Skeletal muscle satellite cell (primary cell): Measurements from ENCODE around the gene MICAL1. TPM values are rescaled to one million over a fixed set of nuclear protein-coding genes. Genes with fewer than 3 reads are reported as not detected.

Experiments
- H3K27me3 ChIP-seq: 2 replicates; pipeline ENCODE4 v1.7.0; 2013; ENCODE audit warnings: low read length; ENCODE audit not compliant: control insufficient read depth, insufficient read depth
- H3K36me3 ChIP-seq: 2 replicates; pipeline ENCODE4 v1.7.0; 2013; ENCODE audit warnings: mild to moderate bottlenecking, control low read depth, low read length; ENCODE audit not compliant: insufficient read depth
- H3K4me1 ChIP-seq: 2 replicates; pipeline ENCODE4 v1.7.0; 2013; ENCODE audit warnings: low read length; ENCODE audit not compliant: control insufficient read depth, insufficient read depth
- H3K4me2 ChIP-seq: 2 replicates; pipeline ENCODE4 v1.7.0; 2013; ENCODE audit warnings: mild to moderate bottlenecking, low read length
- H3K4me3 ChIP-seq: 2 replicates; pipeline ENCODE4 v1.7.0; 2013; ENCODE audit warnings: low read length
- H3K9ac ChIP-seq: 2 replicates; pipeline ENCODE4 v1.7.0; 2013; ENCODE audit warnings: mild to moderate bottlenecking, low read depth, low read length, moderate library complexity
- H3K9me3 ChIP-seq: replicated peaks from 2 replicates; pipeline ENCODE4 v1.7.0; 2013; ENCODE audit warnings: mild to moderate bottlenecking, control low read depth, low read length
- total RNA-seq: library from RNA; depleted of rRNA; stranded (reverse); fragments of >200 nt; gene quantifications from 2 replicates; pipeline ENCODE4 v1.2.3, GENCODE V29; 2012; rRNA removed

The MICAL1 gene, protein sequence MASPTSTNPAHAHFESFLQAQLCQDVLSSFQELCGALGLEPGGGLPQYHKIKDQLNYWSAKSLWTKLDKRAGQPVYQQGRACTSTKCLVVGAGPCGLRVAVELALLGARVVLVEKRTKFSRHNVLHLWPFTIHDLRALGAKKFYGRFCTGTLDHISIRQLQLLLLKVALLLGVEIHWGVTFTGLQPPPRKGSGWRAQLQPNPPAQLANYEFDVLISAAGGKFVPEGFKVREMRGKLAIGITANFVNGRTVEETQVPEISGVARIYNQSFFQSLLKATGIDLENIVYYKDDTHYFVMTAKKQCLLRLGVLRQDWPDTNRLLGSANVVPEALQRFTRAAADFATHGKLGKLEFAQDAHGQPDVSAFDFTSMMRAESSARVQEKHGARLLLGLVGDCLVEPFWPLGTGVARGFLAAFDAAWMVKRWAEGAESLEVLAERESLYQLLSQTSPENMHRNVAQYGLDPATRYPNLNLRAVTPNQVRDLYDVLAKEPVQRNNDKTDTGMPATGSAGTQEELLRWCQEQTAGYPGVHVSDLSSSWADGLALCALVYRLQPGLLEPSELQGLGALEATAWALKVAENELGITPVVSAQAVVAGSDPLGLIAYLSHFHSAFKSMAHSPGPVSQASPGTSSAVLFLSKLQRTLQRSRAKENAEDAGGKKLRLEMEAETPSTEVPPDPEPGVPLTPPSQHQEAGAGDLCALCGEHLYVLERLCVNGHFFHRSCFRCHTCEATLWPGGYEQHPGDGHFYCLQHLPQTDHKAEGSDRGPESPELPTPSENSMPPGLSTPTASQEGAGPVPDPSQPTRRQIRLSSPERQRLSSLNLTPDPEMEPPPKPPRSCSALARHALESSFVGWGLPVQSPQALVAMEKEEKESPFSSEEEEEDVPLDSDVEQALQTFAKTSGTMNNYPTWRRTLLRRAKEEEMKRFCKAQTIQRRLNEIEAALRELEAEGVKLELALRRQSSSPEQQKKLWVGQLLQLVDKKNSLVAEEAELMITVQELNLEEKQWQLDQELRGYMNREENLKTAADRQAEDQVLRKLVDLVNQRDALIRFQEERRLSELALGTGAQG
- total RNA-seq = 64.2 and 69.5 TPM in 2 replicates

DNA sequence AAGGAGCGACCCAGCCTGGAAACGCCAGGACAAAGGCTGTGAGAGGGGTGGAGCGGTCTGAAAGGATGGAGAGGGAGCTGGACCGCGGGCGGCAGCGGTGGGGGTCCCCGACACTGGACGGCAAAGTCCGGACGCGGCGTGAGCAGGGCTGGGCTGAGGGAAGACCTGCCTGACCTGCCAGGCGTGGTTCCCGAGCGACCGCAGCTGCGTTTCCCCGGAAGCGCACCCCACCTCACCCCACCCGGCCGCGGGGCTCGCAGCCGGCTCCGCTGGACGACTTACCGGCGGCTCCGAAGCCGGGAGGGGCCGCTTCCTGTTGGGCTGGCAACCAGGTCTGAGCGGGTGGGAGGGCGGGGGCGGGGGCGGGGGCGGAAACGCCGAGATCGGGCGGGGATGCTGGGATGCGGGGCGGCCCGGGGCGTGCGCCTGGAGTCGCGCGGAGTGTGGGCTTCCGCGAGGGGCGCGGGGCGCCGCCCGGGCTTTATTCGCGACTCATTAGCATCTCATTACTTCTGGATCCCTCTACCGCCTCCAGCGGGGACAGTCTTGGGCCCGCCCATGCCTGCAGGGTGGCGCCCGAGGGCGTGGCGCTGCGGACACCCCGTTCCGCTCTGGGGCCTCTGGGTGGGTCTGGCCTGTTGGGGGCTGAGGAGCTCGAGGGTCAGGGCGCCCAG, at the start of gene MICAL1:
MICAL1 (minus strand) TSS at position 336 of the 674 bp plus-strand sequence. CDS start 1,576 bp downstream, outside the sequence.
- Histone ChIP-seq H3K4me2 (peak within 1 kb of the TSS; percentile 93), H3K4me1 (peaks cover 39% of the 10 kb centered on the region), H3K27me3 (no peaks in the 10 kb centered on the region), H3K4me3 (peak within 1 kb of the TSS; percentile 95), H3K9me3 (no peaks in the 10 kb centered on the region), H3K36me3 (peaks cover 28% of the 10 kb centered on the region), H3K9ac (peak within 1 kb of the TSS; percentile 89)

GRCh38 chr6:109503327-109504224, 48.0 kb upstream of the MICAL1 start:
- Histone ChIP-seq H3K9ac (no peak overlapping the region), H3K4me1 (peaks cover 3% of the 10 kb centered on the region), H3K36me3 (no peaks in the 10 kb centered on the region)

DNA sequence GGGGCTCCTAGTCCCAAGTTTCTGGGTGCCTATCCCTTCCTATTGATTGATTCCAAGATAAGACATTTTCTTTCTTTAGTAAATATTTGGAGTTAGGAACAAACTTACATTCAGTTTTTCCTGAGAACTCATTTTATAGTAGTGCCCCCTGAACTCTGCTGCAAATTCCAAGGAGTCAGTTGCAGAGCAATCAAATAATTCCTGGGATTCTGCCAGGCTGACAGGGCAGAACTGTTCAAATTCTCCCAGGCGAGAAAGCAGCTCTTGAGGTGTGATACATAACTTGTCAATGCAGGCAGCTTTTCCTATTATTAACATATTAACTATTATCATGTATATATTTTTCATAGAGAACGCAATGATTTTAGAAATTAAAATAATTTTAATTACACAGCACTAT, 43.4 kb upstream of the MICAL1 start:
- Histone ChIP-seq H3K4me1 (peaks cover 3% of the 10 kb centered on the region), H3K27me3 (peaks cover 10% of the 10 kb centered on the region), H3K4me2 (no peak overlapping the region), H3K9ac (no peak overlapping the region), H3K9me3 (no peaks in the 10 kb centered on the region), H3K4me3 (no peak overlapping the region), H3K36me3 (no peaks in the 10 kb centered on the region)

More at GRCh38 chr6:109503327-109504224, 48.0 kb upstream of the MICAL1 start:
- Histone ChIP-seq H3K4me2 (no peak overlapping the region), H3K4me3 (no peak overlapping the region), H3K27me3 (no peaks in the 10 kb centered on the region), H3K9me3 (no peaks in the 10 kb centered on the region)

GRCh38 chr6:109498052-109498451, 42.5 kb upstream of the MICAL1 start:
- Histone ChIP-seq H3K36me3 (no peaks in the 10 kb centered on the region), H3K4me1 (peaks cover 3% of the 10 kb centered on the region), H3K9ac (no peak overlapping the region), H3K27me3 (peaks cover 11% of the 10 kb centered on the region), H3K9me3 (no peaks in the 10 kb centered on the region), H3K4me2 (no peak overlapping the region), H3K4me3 (no peak overlapping the region)

DNA sequence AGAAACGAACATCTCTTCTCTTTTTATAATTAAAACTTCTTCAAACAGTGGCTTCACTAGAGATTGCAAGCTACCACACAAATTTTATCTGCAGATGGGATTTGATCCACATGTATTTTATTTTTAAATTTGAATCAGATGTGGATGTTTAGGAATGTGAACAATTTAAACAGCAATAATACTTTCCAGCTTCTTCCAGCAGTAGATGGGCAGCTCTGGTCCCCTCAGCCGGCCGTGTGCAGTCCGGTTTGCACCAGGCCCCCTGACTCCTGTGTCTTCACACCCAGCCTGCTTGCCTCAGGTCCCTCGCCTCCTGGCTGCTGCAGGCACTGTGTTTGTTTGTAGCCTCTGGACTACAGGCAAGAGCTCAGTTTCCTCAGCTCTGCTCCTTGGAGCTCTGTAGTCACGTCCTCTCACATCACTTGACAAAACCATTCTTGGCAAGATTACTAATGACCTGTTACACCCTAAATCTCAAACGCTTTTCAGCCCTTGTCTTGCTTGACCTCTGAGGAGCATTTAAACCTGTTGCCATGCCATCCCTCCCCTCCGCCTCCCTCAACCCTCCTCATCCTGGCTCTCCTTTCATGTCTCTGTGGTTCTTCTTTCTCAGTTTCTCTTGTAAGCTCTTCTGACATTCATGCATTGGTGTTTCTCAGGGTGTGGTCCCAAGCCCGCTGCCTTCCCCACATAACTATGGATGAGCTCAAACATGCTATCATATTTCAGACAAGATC, 40.6 kb upstream of the MICAL1 start:
- Histone ChIP-seq H3K4me2 (no peak overlapping the region), H3K4me3 (no peak overlapping the region), H3K9me3 (no peaks in the 10 kb centered on the region), H3K4me1 (no peaks in the 10 kb centered on the region), H3K36me3 (no peaks in the 10 kb centered on the region), H3K27me3 (peaks cover 18% of the 10 kb centered on the region), H3K9ac (no peak overlapping the region)

DNA sequence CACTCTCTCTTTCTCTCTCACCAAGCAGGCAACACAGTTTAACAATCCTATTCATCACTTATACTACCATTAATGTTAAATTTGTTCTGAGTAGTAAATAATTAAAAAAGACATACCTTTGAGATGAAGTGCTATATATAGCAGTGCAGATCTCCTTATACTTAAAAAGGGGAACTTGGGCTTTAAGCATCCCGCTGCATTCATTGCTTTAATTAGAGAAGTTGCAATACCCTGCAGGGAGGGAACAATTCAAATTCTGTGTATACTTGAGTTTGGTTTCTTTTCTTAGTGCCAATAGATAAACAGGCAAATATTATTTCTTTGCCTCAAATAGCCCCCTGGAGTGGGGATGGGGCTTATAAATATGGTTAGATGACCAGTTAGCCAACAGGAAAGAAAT, 38.3 kb upstream of the MICAL1 start:
- no peaks in the 10 kb centered on the region for H3K36me3 ChIP-seq
- peaks cover 18% of the 10 kb centered on the region for H3K27me3 ChIP-seq

DNA sequence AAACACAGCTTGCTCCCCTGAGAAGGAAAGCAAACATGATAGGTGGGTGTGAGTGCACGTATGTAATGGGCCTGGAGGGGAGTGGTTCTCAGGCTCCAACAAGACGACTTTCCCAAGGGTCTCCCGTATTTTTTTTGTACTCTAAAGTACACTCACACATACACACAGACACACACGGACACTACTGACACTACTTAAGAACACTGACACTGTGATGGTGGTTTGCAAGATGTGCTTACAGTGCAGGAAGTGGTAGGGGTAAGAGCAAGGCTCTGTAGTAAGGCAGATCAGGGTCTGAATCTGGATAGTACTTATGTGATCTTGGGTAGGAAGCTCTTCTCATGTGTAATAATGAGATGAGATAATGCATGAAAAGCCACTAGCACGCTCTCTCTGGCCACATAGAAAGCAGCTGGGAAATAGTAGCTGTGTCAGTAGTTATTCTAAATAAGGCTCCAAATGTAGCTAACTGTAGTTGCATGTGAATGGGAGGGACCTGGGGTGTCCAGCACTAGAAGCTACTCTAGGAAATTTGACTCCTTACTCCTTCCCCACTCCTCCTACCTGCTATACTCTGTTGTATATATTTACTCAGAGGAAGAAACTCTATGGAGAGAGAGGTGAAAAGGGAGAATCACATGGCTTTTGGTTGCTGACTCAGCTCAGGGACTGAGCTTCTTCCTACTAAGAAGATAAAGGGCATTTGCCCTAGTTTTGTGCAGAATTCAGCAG, 35.8 kb upstream of the MICAL1 start:
- Histone ChIP-seq H3K4me2 (no peak overlapping the region), H3K27me3 (peaks cover 13% of the 10 kb centered on the region), H3K9me3 (no peaks in the 10 kb centered on the region), H3K4me3 (no peak overlapping the region), H3K36me3 (no peaks in the 10 kb centered on the region), H3K4me1 (no peaks in the 10 kb centered on the region), H3K9ac (no peak overlapping the region)

More for the DNA sequence above, 38.3 kb upstream of the MICAL1 start:
- H3K4me2 ChIP-seq = no peak overlapping the region
- H3K9ac ChIP-seq = no peak overlapping the region
- H3K4me3 ChIP-seq = no peak overlapping the region
- H3K9me3 ChIP-seq = no peaks in the 10 kb centered on the region
- no peaks in the 10 kb centered on the region for H3K4me1 ChIP-seq

- no peaks in the 10 kb centered on the region for H3K36me3 ChIP-seq
- H3K4me2 ChIP-seq = no peak overlapping the region
- no peak overlapping the region for H3K4me3 ChIP-seq
- H3K4me1 ChIP-seq = no peaks in the 10 kb centered on the region
- no peaks in the 10 kb centered on the region for H3K9me3 ChIP-seq
- no peak overlapping the region for H3K9ac ChIP-seq
- H3K27me3 ChIP-seq = peaks cover 11% of the 10 kb centered on the region
Measured at GRCh38 chr6:109490713-109491112, 35.1 kb upstream of the MICAL1 start.

GRCh38 chr6:109488001-109488400, 32.4 kb upstream of the MICAL1 start:
- Histone ChIP-seq H3K4me2 (no peak overlapping the region), H3K9me3 (no peaks in the 10 kb centered on the region), H3K9ac (no peak overlapping the region), H3K36me3 (no peaks in the 10 kb centered on the region), H3K27me3 (peaks cover 6% of the 10 kb centered on the region), H3K4me1 (no peaks in the 10 kb centered on the region), H3K4me3 (no peak overlapping the region)
